Kasumi-1 (cell line): ENCODE results near the gene ARHGAP27.

Experiments used
- DNase-seq, 2 experiments: peaks; one replicate each; lab custom pipeline; 2025; lab: John Stamatoyannopoulos, UW

The ARHGAP27 gene

DNA sequence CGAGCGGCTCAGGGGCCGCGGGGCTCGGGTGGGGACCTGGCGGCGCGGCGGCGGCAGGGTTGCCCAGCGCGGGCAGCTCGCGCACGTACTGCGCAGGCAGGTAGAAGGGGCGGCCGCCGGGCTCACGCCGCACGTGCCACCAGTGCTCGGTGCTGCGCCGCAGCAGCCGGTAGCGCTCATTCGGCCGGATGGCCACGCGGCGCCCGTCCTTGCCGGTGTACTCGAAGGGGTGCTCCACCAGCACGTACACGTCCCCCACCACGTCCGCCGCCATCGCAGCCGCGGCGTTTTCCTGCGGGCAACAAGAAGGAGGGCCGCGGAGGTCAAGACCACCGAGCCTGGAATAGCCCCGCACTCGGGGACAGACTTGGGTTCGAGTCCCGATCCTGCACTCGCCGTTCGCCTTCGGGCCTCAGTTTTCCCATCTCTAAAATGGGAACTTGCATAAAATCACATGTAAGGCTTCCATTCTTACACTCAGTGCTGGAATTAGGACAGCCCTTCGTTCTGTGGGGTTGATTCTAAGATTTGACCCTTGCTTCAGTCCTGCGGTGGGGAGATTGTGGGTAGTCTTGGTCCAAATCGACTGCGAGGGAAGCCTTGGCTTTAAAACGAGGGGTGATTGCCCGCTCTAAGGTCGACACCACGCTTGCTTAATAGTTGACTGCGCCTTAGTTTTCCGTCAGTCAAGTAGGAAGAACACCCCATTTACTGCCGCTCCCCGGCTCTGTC, 2.5 kb downstream of the ARHGAP27 start:
- DNase-seq: no peak

GRCh38 chr17:45429339-45430005, 3.2 kb downstream of the ARHGAP27 start:
- DNase-seq: no peak

DNA sequence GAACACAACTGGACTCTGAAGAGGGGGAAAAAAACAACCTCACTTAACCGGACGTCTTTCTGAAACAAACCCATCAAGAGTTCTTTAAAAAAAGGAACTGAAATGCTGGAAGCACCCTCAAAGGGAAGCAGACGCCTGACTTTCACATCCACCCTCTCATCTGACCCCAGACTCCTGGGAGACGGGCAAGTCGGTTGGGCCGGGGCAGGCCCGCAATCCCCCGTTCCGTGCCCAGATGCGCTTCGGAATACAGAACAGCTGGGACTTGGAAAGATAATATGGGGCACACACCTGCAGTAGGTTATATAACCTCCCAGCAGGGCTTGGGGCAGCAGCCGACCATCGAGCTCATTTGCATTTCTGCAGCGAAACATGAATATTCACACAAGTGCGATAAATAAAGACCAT, 3.7 kb downstream of the ARHGAP27 start:
- peak; percentile 36 to 50 for DNase-seq

- DNase-seq: peak; percentile 73 to 79
These were observed 4.5 kb downstream of the ARHGAP27 start for GRCh38 chr17:45428050-45428617.

- no peak for DNase-seq
These were observed 5.4 kb downstream of the ARHGAP27 start for GRCh38 chr17:45427181-45427835.

DNA sequence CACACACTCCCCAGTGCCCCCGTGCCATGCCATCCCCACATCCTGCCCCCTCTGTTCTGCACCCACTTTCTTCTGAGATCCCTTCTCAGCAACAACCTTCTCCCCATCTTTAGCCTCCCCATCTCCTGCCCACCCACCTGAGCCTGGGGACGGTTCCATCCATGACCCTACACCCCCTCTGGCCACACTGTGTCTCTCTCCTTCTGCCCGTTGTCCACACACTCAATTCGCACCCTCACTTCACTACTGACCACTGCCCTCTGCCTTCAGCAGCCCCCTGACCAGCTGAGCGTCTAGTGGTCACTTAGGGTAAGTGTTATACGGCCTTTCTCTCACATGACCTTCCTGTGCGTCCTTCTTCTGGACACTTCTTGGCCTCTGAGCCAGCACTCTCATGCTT, 6.1 kb downstream of the ARHGAP27 start:
- DNase-seq: no peak

DNA sequence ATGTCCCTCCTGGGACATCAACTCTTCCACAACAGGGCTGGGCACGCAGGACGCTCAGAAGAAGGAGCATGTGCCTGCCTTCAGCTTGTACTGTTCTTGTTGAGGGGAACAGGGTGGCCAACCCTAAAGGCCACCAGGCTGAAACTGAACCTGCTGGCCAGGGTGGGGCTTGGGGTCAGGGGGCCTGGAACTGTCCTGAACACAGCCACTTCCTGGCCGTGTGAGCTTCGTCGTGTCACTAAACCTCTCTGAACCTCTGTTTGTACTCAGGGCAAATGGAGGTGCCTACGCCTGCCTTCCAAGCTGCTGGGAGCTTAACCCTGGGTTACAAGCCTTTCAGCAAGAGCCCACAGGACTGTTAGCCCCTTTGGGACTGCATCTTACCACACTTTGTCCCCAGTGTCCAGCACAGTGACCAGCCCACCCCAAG, 6.7 kb downstream of the ARHGAP27 start:
- DNase-seq: no peak

GRCh38 chr17:45425125-45425983, 7.3 kb downstream of the ARHGAP27 start:
- peak; percentile 79 for DNase-seq

DNA sequence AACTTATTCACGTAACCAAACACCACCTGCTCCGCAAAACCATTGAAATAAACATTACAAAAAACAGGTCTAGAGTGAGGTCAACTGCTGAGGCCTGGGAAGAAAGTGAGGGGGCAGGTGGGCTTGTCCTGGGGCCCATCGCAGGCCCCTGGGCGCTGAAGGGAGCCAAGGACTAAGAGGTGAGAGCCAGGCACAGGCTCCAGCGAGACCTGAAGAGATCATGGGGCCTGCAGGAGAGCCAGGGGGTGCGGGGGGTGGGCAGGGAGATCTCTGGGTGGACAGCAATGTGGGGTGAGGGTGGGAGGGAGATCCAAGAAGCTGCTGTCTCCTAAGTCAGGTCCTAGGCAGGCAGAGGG, 7.9 kb downstream of the ARHGAP27 start:
- DNase-seq: no peak

DNA sequence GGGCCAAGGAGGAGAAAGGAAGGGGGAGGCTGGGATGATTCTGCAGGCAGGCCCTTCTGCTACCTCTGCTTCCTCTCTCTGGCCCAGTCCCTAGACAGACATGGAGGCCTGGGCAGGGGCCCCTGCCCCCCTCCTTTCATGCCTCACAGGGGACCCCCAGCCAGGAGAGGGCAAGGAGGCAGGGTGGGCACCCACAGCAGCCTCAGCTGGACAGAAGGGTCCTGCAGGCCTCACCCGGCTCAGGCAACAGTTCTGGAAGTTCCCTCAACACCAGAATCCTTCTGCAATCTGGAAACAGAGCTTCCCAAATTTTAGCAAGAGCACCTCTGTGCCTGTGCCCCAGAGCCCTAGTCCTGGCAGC, 8.7 kb downstream of the ARHGAP27 start:
- no peak for DNase-seq

GRCh38 chr17:45423304-45423974, 9.2 kb downstream of the ARHGAP27 start:
- DNase-seq: no peak

GRCh38 chr17:45414990-45415881, 17.4 kb downstream of the ARHGAP27 start:
- DNase-seq: peak; percentile 55 to 58

DNA sequence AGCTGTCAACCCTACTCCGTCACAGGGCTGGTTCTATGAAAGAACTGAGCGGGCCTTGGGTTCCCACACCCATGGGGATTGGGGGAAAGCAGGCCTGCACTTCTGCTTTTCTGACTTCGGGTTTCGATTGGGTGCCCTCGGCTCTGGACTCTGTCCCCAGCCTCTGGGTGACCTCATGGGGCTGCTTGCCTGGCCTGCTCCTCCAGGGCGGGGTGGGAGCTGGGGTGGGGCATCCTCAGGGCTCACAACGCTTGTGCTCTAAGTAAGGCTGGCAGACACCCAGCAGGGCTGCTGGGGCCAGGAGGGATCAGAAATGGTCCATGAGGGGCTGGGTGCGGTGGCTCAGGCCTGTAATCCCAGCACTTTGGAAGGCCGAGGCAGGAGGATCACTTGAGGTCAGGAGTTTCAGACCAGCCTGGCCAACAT, 19.2 kb downstream of the ARHGAP27 start:
- DNase-seq: no peak

- no peak for DNase-seq
These were observed 21.1 kb downstream of the ARHGAP27 start for GRCh38 chr17:45411348-45412105.

DNA sequence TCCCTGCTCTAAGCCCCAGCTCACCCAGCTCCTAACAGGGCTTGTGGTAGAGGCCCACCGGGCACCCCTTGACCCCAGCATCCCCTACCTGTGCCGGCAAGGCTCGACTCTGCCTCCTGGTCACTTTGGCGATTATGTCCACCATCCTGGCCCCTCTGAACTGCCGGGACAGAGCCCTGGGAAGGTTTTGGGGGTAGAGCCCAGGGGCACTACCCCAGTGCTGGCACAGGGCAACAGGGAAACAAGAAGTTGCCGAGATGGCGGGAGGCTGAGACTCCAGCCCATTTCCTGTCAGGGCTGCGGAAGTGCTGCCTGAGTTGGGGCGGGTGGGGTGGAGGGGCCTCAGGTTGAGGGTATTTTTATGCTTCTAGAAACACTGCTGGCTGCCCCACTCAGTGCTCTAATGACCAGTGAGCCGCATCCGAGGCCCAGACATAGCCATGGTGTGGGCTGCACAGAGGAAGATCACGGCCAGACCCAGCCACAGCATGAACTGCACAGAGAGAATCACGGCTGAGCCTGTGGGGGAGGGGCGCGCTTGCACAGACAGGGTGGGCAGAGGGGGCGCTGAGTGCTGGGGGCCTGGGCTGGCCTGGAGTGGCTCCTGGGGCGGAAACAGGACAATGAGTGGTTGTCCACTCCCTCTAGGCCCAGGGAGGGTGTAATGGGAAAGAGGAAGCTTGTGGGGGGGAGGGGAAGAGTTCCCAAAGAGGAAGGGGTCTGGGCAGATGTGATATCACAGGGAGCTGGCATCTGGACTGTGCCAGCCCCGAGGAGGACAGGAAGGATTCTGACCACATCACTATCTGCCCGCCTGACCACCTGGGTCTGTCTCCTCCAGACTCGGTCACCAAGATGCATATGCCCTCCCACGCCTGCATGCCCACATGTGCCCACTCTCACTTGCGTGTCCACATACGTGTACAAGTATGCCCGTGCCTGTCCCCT, 22.3 kb downstream of the ARHGAP27 start:
- DNase-seq: peak; percentile 41 to 45

- DNase-seq: no peak
These were observed 23.0 kb downstream of the ARHGAP27 start for GRCh38 chr17:45409659-45410076.

DNA sequence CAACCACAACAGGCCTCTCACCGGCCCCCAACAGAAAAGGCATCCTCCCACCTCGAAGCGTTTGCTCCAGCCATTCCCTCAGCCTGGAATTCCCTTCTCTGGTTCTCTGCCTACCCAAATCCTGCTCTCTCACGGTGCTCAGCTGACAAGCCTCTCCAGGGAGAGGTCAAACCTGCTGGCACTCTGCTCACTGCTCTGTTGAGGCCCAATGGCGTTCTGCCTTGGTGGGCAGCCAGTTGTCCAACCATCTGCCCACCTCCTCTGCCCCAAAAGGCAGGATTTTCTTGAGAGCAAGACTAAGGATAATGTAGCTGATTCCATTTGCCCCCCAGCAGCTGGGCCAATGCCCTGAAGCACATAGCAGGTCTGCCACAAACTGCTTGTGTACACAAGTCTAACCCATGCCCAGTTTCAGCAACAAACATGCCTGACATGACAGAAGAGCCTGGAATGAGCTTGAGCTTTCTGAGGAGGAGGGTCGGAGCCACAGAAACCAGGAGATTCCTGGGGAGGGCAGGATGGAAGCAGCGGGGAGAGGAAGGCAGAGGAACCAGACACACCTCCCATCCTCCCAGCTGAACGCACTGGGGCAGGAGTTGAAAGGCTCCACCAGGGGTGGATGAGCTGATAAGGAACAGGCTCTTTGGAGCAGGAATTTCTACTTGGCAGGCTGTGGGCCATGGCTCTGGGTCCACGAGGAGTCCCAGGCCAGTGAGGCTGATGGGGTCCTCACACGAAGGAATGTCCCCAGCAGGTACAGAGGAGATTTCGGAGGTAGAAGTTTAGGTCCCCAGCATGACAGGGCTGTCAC, 23.9 kb downstream of the ARHGAP27 start:
- DNase-seq: no peak
